Body of pancreas (tissue), 4 donors: ENCODE data around the gene SETD2.

Experiments used
- CTCF ChIP-seq, 7 experiments: fragments of 450-650 bp in 4 of 7; fragments of 200-600 bp in 3 of 7; sonication (generic) in 3 of 7; IDR thresholded peaks; one replicate each; pipeline ENCODE4 v1.5.1; 2016 to 2019; ENCODE audit warnings: antibody characterized with exemption in 7 of 7
- POLR2A ChIP-seq, 3 donors: fragments of 450-650 bp; IDR thresholded peaks; one replicate each; pipeline ENCODE4 v1.6.1; 2016; ENCODE audit warnings: antibody characterized with exemption in 3 of 3, mild to moderate bottlenecking in 2 of 3

GRCh38 chr3:46984591-46985459 is 179.1 kb downstream of the SETD2 start:
- TF ChIP-seq CTCF (IDR thresholded peaks at IDR 0.05) = no peak
- no peak for TF ChIP-seq POLR2A (IDR thresholded peaks at IDR 0.05)
